Kidney epithelial cell (primary cell): ENCODE measurements around the gene PSPH. TPM values are rescaled to one million over a fixed set of nuclear protein-coding genes. Genes with fewer than 3 reads are reported as not detected.

Source experiments
- DNase-seq: peaks from one replicate; pipeline ENCODE4 v3.0.0-alpha.2; 2010; ENCODE audit warnings: low read depth
- H3K27me3 ChIP-seq: 2 replicates; pipeline ENCODE4 v1.6.0; 2011; ENCODE audit warnings: low read length; ENCODE audit not compliant: control insufficient read depth, insufficient read depth
- H3K36me3 ChIP-seq: 2 replicates; pipeline ENCODE4 v1.5.1; 2011; ENCODE audit warnings: low read length; ENCODE audit not compliant: control insufficient read depth, insufficient read depth
- H3K4me3 ChIP-seq: 2 replicates; pipeline ENCODE4 v1.5.1; 2011; ENCODE audit warnings: low read depth, mild to moderate bottlenecking, control low read depth, low read length
- CTCF ChIP-seq: IDR thresholded peaks from 2 replicates; pipeline ENCODE4 v1.5.1; 2011; ENCODE audit warnings: mild to moderate bottlenecking, moderate library complexity, low read length, control low read depth, inconsistent platforms; ENCODE audit not compliant: insufficient read depth, poor library complexity, severe bottlenecking
- total RNA-seq: library from RNA; depleted of rRNA; stranded (reverse); fragments of >200 nt; gene quantifications from 2 replicates; pipeline ENCODE4 v1.2.3, GENCODE V29; 2015

The PSPH gene
- total RNA-seq, 1 donor from 2014 or later, result 81.4 TPM

GRCh38 chr7:55970561-55970960 lies 80.7 kb downstream of the PSPH start:
- DNase-seq, result no peak
- Histone ChIP-seq H3K4me3 (no peak overlapping the region), H3K27me3 (no peaks in the 10 kb centered on the region), H3K36me3 (no peaks in the 10 kb centered on the region)
- no peak for TF ChIP-seq CTCF

- TF ChIP-seq CTCF, result no peak
- Histone ChIP-seq H3K36me3 (no peaks in the 10 kb centered on the region), H3K4me3 (no peak overlapping the region), H3K27me3 (no peaks in the 10 kb centered on the region)
- DNase-seq, result no peak
Measured at GRCh38 chr7:55969391-55969790, 81.9 kb downstream of the PSPH start.

- H3K4me3 ChIP-seq, result no peak overlapping the region
- DNase-seq, result no peak
- H3K36me3 ChIP-seq, result no peaks in the 10 kb centered on the region
- no peaks in the 10 kb centered on the region for H3K27me3 ChIP-seq
- no peak for TF ChIP-seq CTCF
Measured at GRCh38 chr7:55966851-55967250, 84.4 kb downstream of the PSPH start.

GRCh38 chr7:55965805-55966421 lies 85.3 kb downstream of the PSPH start:
- no peak overlapping the region for H3K4me3 ChIP-seq

GRCh38 chr7:55965100-55965470 lies 86.2 kb downstream of the PSPH start:
- no peaks in the 10 kb centered on the region for H3K36me3 ChIP-seq
- peak overlapping the region; percentile 65 for H3K4me3 ChIP-seq
- no peak for DNase-seq
- H3K27me3 ChIP-seq, result no peaks in the 10 kb centered on the region
- no peak for TF ChIP-seq CTCF

More at GRCh38 chr7:55965805-55966421, 85.3 kb downstream of the PSPH start:
- no peaks in the 10 kb centered on the region for H3K27me3 ChIP-seq
- no peaks in the 10 kb centered on the region for H3K36me3 ChIP-seq
- DNase-seq, result no peak
- TF ChIP-seq CTCF, result no peak
